Loucy (cell line): Measurements from ENCODE around the gene KRTAP1-4.

ENCODE experiments used
- CTCF ChIP-seq: fragments of 200-600 bp; sonication (generic); conservative IDR thresholded peaks from 2 replicates; pipeline ENCODE4 v1.5.1; 2014; ENCODE audit warnings: mild to moderate bottlenecking, antibody characterized with exemption, low read length
- EZH2phosphoT487 ChIP-seq: fragments of 200-600 bp; IDR thresholded peaks from 2 replicates; pipeline ENCODE4 v1.6.1; 2018; ENCODE audit warnings: antibody characterized with exemption, mild to moderate bottlenecking, moderate library complexity, borderline replicate concordance

- TF ChIP-seq CTCF (no peak), EZH2phosphoT487 (no peak)
Observed at GRCh38 chr17:41048441-41048840, 18.4 kb upstream of the KRTAP1-4 start.
